Breast epithelium (tissue), 3 donors: ENCODE data around the gene ADRA1B.

ENCODE experiments used
- CTCF ChIP-seq, 3 donors: fragments of 450-650 bp; IDR thresholded peaks; one replicate each; pipeline ENCODE4 v1.5.1; 2016 to 2017; ENCODE audit warnings: antibody characterized with exemption in 3 of 3, mild to moderate bottlenecking in 3 of 3, moderate library complexity in 3 of 3
- POLR2A ChIP-seq: fragments of 450-650 bp; IDR thresholded peaks from one replicate; pipeline ENCODE4 v1.6.1; 2016; ENCODE audit warnings: antibody characterized with exemption, mild to moderate bottlenecking, moderate library complexity
- POLR2AphosphoS5 ChIP-seq, 3 donors: sonication (generic); formaldehyde crosslinking; IDR thresholded peaks; one replicate each; pipeline ENCODE4 v1.6.1; 2017; ENCODE audit warnings: antibody characterized with exemption in 3 of 3

- TF ChIP-seq CTCF (IDR thresholded peaks at IDR 0.05), result no peak
- no peak for TF ChIP-seq POLR2A
- no peak for TF ChIP-seq POLR2AphosphoS5 (IDR thresholded peaks at IDR 0.05)
Observed at GRCh38 chr5:159881967-159882366, 34.3 kb upstream of the ADRA1B start.
